ENCODE data around the gene SEC14L2. TPM values are rescaled to one million over a fixed set of nuclear protein-coding genes. Genes with fewer than 3 reads are reported as not detected.
A peak's percentile ranks its signal among the peaks of the same experiment; 100 is the strongest.

SEC14L2 gene
- total and polyA plus RNA-seq, 4 donors = 6.1 to 10.3 (median 8.0) TPM

DNA sequence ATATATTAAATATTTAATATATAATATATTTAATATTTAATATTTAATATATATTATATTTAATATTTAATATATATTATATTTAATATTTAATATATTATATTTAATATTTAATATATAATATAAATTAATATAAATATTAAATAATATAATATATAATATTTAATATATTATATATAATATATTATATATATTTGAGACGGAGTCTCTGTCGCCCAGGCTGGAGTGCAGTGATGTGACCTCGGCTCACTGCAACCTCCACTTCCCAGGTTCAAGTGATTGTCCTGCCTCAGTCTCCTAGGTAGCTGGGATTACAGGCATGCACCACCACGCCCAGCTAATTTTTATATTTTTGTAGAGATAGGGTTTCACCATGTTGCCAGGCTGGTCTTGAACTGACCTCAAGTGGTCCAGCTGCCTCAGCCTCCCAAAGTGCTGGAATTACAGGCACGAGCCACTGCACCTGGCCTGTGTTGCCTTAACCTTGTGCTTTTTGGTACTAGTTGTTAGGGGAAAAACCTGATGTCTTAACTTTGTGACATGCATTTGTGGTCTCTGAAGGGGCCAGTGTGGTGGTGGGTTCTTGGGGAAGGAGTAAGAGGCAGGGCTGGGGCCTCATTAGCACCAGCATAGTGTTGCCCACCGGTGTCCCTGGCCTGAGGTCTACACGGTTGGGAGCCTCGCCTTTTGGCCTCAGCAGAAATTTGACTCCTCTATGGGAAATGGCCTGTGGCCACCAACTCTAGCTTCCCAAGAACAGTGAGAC is 58.4 kb downstream of the SEC14L2 start:
- Histone ChIP-seq H3K9ac (ENCODE audit: insufficient read depth in 1 of 2, low read length in 2 of 2) (no peak overlapping the region), H3K27me3 (ENCODE audit: control insufficient read depth in 3 of 3, insufficient read depth in 3 of 3, low read length in 2 of 3) (no peaks in the 10 kb centered on the region), H3K4me3 (no peak overlapping the region), H3K4me1 (ENCODE audit: control insufficient read depth in 5 of 5, insufficient read depth in 5 of 5, low read length in 5 of 5) (peaks cover 0 to 3% (median 0%) of the 10 kb centered on the region in 5 donors), H3K27ac (ENCODE audit: low read depth in 1 of 2, low read length in 1 of 2) (no peak overlapping the region), H3K9me3 (ENCODE audit: control insufficient read depth in 4 of 4, insufficient read depth in 3 of 4, low read length in 3 of 4) (peaks cover 0 to 3% (median 0%) of the 10 kb centered on the region in 4 donors), H3K36me3 (ENCODE audit: control insufficient read depth in 4 of 4, insufficient read depth in 4 of 4, low read length in 4 of 4) (no peaks in the 10 kb centered on the region)
- ATAC-seq (ENCODE audit: insufficient read depth, low FRiP score) (no peak), DNase-seq (no peak)
- WGBS, 2 donors = 91 to 94% methylated on average over 8 of the region's 8 CpGs
- TF ChIP-seq, protein P1, sequence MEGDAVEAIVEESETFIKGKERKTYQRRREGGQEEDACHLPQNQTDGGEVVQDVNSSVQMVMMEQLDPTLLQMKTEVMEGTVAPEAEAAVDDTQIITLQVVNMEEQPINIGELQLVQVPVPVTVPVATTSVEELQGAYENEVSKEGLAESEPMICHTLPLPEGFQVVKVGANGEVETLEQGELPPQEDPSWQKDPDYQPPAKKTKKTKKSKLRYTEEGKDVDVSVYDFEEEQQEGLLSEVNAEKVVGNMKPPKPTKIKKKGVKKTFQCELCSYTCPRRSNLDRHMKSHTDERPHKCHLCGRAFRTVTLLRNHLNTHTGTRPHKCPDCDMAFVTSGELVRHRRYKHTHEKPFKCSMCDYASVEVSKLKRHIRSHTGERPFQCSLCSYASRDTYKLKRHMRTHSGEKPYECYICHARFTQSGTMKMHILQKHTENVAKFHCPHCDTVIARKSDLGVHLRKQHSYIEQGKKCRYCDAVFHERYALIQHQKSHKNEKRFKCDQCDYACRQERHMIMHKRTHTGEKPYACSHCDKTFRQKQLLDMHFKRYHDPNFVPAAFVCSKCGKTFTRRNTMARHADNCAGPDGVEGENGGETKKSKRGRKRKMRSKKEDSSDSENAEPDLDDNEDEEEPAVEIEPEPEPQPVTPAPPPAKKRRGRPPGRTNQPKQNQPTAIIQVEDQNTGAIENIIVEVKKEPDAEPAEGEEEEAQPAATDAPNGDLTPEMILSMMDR (IDR thresholded peaks at IDR 0.05; ENCODE audit: control extremely low read depth, extremely low read depth) = no peak

DNA sequence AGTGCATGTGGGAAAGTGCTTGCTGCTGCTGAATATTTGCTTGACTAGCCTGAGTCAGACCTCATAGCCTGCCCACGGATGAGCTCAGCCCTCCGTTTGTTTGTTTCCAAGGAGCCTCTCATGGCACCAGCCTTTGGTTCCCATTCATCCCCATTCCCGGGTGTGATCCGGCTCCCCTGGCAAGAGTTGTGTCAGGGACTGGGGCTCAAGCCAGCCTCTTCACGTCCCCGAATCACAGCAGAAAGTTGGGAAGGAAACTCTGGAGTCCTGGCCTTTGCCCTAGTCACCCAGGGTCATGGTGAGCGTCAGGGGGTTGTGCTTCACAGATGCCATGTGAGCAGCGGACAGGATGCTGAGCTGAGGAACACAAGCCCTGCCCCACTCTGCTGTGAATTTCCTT is 61.2 kb downstream of the SEC14L2 start:
- TF ChIP-seq, protein P1 (IDR thresholded peaks at IDR 0.05; ENCODE audit: control extremely low read depth, extremely low read depth) = no peak
- no peaks in the 10 kb centered on the region for H3K27me3 ChIP-seq (ENCODE audit: control insufficient read depth in 3 of 3, insufficient read depth in 3 of 3, low read length in 2 of 3)
- 65 to 79% methylated on average over 8 of the region's 8 CpGs for WGBS, 2 donors
- no peak overlapping the region for H3K9ac ChIP-seq (ENCODE audit: insufficient read depth in 1 of 2, low read length in 2 of 2)
- no peak for DNase-seq
- no peak for ATAC-seq (ENCODE audit: insufficient read depth, low FRiP score)
- no peak overlapping the region for H3K4me3 ChIP-seq
- H3K9me3 ChIP-seq (ENCODE audit: control insufficient read depth in 4 of 4, insufficient read depth in 3 of 4, low read length in 3 of 4) = peaks cover 0 to 4% (median 0%) of the 10 kb centered on the region in 4 donors
- H3K27ac ChIP-seq (ENCODE audit: low read depth in 1 of 2, low read length in 1 of 2) = no peak overlapping the region
- peaks cover 0 to 2% (median 0%) of the 10 kb centered on the region in 5 donors for H3K4me1 ChIP-seq (ENCODE audit: control insufficient read depth in 5 of 5, insufficient read depth in 5 of 5, low read length in 5 of 5)
- H3K36me3 ChIP-seq (ENCODE audit: control insufficient read depth in 4 of 4, insufficient read depth in 4 of 4, low read length in 4 of 4) = no peaks in the 10 kb centered on the region

DNA sequence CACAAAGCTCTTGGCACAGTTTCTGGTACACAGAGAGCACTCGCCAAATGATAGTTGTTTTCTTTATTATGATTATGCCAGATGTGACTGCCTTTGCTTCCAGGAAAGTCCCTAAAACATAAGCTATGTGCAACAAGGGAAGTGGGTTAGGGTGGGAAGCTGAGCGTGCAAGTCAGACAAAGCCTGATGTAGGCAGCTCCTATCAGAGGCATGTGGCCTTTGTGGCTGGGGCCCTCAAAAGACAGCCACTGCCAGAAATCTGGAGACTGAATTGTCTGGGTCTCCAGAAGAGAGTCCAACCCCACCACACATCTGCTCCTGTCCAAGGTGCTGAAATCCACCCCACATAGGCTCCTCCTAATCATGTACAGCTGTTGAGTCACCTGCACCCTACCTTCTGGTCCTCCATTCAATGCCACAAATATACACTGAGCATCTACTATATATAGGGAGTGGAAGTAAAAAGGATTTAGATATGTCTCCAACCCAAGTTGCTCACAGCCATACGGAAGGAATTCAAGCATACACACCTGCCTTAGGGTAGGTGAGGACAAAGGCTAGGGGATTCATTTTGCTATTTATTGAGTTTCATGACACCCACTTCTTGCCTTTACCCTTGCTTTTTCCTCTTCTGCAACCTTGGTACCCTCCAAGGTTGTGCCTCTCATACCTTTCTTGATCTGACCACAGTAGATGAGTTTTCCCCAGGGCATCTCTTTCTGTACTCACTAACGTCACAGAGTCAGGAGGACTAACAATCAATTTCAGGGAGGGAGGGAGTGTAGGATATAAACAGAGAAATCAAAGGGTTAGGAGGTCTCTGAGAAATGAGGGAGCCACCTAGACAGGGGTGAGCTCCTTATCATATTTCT is 62.6 kb downstream of the SEC14L2 start:
- DNase-seq (peak in 2 of 3 donors; percentile 31 to 54), ATAC-seq (ENCODE audit: insufficient read depth, low FRiP score) (no peak)
- H3K27me3 ChIP-seq (ENCODE audit: control insufficient read depth in 3 of 3, insufficient read depth in 3 of 3, low read length in 2 of 3) = no peaks in the 10 kb centered on the region
- TF ChIP-seq, protein P1 (IDR thresholded peaks at IDR 0.05; ENCODE audit: control extremely low read depth, extremely low read depth) = no peak
- H3K4me3 ChIP-seq = no peak overlapping the region
- H3K9me3 ChIP-seq (ENCODE audit: control insufficient read depth in 4 of 4, insufficient read depth in 3 of 4, low read length in 3 of 4) = peaks cover 0 to 4% (median 0%) of the 10 kb centered on the region in 4 donors
- peaks cover 0 to 2% (median 0%) of the 10 kb centered on the region in 5 donors for H3K4me1 ChIP-seq (ENCODE audit: control insufficient read depth in 5 of 5, insufficient read depth in 5 of 5, low read length in 5 of 5)
- no peak overlapping the region for H3K9ac ChIP-seq (ENCODE audit: insufficient read depth in 1 of 2, low read length in 2 of 2)
- no peak overlapping the region for H3K27ac ChIP-seq (ENCODE audit: low read depth in 1 of 2, low read length in 1 of 2)
- no peaks in the 10 kb centered on the region for H3K36me3 ChIP-seq (ENCODE audit: control insufficient read depth in 4 of 4, insufficient read depth in 4 of 4, low read length in 4 of 4)
- WGBS, 2 donors = 68 to 73% methylated on average over 4 of the region's 4 CpGs

Measured in lung (tissue), 12 donors.